ENCODE results near the gene RPA4. TPM values are rescaled to one million over a fixed set of nuclear protein-coding genes. Genes with fewer than 3 reads are reported as not detected.

Gene RPA4
- total and polyA plus RNA-seq, 9 of the 15 experiments (the other 6 are each of a cell fraction or from before 2014, with no cell fraction given), result 0.29 TPM; not detected in 8

GRCh38 chrX:96929036-96929435 is 45.3 kb downstream of the RPA4 start (continued):
- TF ChIP-seq ZNF347 (CRISPR knock-in tag; IDR thresholded peaks at IDR 0.05; ENCODE audit: low read depth) (no peak), STAT5B (CRISPR knock-in tag; IDR thresholded peaks at IDR 0.05) (no peak), RBM15 (IDR thresholded peaks at IDR 0.05; ENCODE audit: insufficient read depth, low read length) (no peak), NELFE (IDR thresholded peaks at IDR 0.05; ENCODE audit: insufficient read depth, insufficient read length) (no peak), ASH1L (IDR thresholded peaks at IDR 0.05; ENCODE audit: borderline replicate concordance, low read depth, partially characterized antibody) (no peak), FOS (IDR thresholded peaks at IDR 0.05; ENCODE audit: extremely low read depth, insufficient read length) (no peak)

Other genes with a start within 250 kb of the RPA4 start
- gene DIAPH2, start 199.1 kb upstream of the RPA4 start, total RNA-seq (2014; rRNA removed), result 0.08 TPM in 1 of 2 replicates, not detected in the other
- 0.10 and 0.15 TPM in 2 replicates for gene DIAPH2, start 199.1 kb upstream of the RPA4 start, total RNA-seq (2014; rRNA removed; fragmentation: Illumina TruSeq; extraction: Trizol)
- 0.07 and 0.08 TPM in 2 replicates for gene DIAPH2, start 199.1 kb upstream of the RPA4 start, total RNA-seq (2015; rRNA removed; fragmentation: Illumina TruSeq; extraction: Trizol)
- 0.18 and 0.20 TPM in 2 replicates for gene DIAPH2, start 199.1 kb upstream of the RPA4 start, total RNA-seq (2021)
- 0.01 TPM in 2 replicates for gene DIAPH2, start 199.1 kb upstream of the RPA4 start, polyA plus RNA-seq (2011; rRNA removed)
- 0.04 and 0.08 TPM in 2 replicates for gene DIAPH2, start 199.1 kb upstream of the RPA4 start, polyA plus RNA-seq (2014; fragmentation: Illumina TruSeq; extraction: Trizol)
- gene DIAPH2, start 199.1 kb upstream of the RPA4 start, polyA plus RNA-seq (2014; fragmentation: Nextera tagmentation; extraction: Ambion mirVana), result under 1 TPM; 0.07 to 0.10 TPM
- gene DIAPH2, start 199.1 kb upstream of the RPA4 start, polyA plus RNA-seq (2014; rRNA removed), result 0.03 TPM in 1 of 2 replicates, not detected in the other

Measured in K562 (cell line).